NCI-H2227 treated with DMSO at 0.1 percent for 48 hours (cell line): ENCODE data around the gene LY86.
A peak's percentile ranks its signal among the peaks of the same experiment; 100 is the strongest.

Experiments used
- DNase-seq: peaks from one replicate; lab custom pipeline; 2025; lab: John Stamatoyannopoulos, UW

LY86 gene

DNA sequence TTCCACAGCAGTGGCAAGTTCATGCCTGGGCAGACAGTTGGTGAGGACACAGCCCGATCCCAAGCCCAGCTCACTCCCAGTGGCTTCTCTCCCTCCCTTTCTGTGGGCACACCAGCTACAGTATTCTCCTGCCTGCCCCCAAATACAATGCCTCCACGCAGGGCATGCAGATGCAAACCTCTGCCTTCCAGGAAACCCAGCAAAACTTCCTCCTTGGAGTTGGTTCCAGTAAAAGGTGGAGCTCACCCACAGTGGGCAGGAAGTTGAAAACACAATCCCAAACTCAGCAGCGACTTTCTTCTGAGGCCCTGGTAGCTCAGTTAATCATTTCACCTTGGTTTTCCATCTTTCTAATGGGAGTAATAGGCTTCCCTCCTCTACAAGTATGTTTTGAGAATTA, 93.7 kb downstream of the LY86 start:
- DNase-seq, result no peak

GRCh38 chr6:6683969-6684833, 95.7 kb downstream of the LY86 start:
- DNase-seq, result no peak

- no peak for DNase-seq
These were observed 96.9 kb downstream of the LY86 start for GRCh38 chr6:6685249-6686040.

GRCh38 chr6:6686176-6686575, 97.7 kb downstream of the LY86 start:
- no peak for DNase-seq

DNA sequence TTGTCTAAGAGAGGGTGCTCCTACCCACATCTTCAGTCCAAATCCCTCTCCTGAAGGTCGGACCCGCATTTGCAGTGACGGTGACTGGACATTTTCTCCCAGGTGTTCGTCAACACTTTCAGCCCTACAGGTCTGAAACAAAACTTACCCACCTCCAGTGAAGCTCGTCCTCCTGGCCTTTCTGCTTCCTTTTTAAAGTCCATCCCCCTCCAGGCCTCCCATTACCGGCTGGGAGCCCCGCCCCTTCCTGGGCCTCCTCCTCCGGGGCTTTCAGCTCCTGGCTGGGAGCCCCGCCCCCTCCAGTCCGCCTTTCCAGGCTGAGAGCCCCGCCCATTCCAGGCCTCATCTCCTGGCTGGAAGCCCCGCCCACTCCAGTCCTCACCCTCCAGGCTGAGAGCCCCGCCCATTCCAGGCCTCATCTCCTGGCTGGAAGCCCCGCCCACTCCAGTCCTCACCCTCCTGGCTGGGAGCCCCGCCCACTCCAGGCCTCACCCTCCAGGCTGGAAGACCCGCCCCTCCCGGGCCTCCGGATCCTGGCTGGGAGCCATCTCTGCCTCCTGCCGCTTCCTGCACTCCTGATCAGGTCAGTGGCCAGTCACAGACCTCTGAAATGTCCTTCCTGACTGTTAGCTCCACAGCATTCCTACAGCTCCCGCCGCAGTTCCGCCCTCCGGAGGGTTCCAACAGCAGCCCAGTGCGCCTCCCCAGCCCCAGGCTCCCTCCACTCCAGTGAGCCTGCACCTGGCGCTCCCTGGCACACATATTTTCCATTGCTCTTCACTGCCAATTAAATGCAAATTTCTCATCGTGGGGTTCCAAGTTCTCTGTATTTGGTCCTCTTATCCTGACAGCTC, 98.5 kb downstream of the LY86 start:
- peak; percentile 73 for DNase-seq

- no peak for DNase-seq
These were observed 99.8 kb downstream of the LY86 start for GRCh38 chr6:6688283-6688682.

GRCh38 chr6:6688951-6689350, 100.4 kb downstream of the LY86 start:
- DNase-seq, result no peak

- DNase-seq, result no peak
These were observed 101.1 kb downstream of the LY86 start for GRCh38 chr6:6689400-6690143.

- DNase-seq, result no peak
These were observed 101.6 kb downstream of the LY86 start for GRCh38 chr6:6690144-6690483.

GRCh38 chr6:6694368-6694780, 105.9 kb downstream of the LY86 start:
- DNase-seq, result no peak

- DNase-seq, result no peak
These were observed 106.5 kb downstream of the LY86 start for GRCh38 chr6:6694825-6695624.

- DNase-seq, result no peak
These were observed 107.2 kb downstream of the LY86 start for GRCh38 chr6:6695625-6696276.

- peak; percentile 10 for DNase-seq
These were observed 108.5 kb downstream of the LY86 start for GRCh38 chr6:6696867-6697531.

DNA sequence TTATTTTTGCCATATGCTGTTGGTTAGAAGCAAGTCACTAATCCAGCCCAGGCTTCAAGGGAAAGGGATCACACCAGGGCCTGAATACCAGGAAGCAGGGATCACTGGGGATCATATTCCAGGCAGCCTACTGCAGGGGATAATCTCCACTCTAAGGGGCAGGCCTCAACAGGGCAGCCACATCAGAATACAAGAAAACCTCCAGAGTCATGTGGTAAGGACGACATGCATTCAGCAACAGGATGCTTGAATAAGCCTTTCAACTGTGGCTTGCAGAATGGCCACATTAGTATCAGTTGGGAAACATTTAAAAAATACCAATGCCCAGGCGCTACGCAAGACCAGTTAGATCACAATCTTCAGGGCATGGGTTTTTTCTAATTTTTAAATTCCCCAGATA, 109.1 kb downstream of the LY86 start:
- DNase-seq, result no peak

- peak; percentile 90 for DNase-seq
These were observed 111.3 kb downstream of the LY86 start for GRCh38 chr6:6699741-6700367.

DNA sequence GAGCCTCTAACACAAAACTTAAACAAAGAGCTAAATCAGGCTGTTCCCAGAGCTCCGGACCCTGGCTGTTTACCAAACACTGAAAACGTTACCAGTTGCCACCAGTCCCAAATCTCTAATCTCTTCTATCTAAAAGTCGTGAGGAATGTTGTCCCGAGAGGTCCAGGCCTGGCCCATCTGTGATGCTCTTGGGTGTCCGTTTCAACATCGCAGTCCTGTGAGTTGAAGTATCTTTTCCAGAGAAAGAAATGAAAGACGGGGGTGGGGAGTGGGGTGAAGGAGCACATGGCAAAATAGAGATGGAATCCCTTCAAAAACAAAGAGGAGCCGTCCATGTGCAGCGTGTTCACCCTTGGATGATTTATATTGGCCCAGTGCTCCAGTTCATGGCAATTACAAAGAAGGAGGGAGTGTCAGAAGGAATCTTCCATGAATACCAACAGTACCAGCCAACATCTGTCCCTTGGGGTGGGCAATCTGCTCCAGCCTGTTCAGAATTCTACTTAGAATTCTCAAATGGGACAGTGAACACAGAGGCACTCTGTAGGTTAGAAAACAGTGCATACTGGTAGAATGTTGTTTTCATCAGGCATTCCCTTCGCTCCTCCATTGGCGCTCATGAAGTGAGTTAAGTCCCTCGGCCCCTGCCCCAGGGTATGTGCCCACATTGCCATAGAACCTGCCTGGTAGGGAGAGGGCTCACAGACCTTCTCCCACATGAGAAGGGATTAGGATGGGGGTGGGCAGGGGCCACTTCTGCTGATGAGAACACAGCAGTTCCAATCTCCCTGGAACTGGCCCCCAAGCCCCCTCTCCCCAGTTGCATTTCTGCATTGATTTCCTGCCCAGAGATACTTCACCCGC, 112.1 kb downstream of the LY86 start:
- no peak for DNase-seq

DNA sequence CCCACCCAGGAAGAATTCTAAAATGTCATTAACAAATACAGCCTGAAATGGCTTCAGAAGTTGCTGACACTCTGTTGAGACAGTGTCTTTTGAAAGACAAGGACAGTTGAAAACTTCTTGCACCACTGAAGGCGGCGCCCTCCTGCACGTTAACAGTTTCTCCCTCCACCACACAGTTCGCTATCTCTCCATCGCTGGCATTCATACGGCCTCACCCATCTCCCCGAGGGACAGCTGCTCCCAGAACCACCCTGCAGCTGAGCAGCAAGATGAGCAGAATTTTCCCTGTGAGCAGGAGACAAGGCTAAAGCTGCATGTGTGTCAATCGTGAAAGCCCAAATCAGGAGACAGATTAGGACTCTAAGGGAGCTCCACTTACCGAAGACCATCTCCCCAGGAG, 113.3 kb downstream of the LY86 start:
- DNase-seq, result no peak

DNA sequence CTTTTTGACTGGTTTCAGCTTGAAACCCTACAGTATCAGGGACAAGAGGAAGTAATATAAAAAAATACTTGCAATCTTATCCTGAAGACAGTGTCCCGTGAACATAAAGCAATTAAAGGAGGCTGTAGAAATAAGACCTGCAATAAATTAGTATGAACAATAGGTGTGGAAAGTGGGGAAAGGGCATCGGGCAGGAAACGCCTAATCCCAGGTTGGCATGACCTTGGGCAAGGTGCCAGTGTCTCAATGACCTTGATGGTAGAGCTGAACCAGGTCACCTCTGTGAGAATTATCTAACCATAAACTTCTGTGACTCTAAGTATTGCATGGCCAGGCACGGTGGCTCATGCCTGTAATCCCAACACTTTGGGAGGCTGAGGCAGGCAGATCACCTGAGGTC, 115.2 kb downstream of the LY86 start:
- DNase-seq, result no peak
